DOHH2 (cell line): Measurements from ENCODE around the gene EEF1AKMT3.

Source experiments
- CTCF ChIP-seq: fragments of 200-600 bp; sonication (generic); IDR thresholded peaks from one replicate; pipeline ENCODE4 v1.5.1; 2014; ENCODE audit warnings: antibody characterized with exemption, mild to moderate bottlenecking, low read depth, low read length; ENCODE audit not compliant: poor library complexity, severe bottlenecking
- EZH2phosphoT487 ChIP-seq: fragments of 200-600 bp; sonication (generic); IDR thresholded peaks from 2 replicates; pipeline ENCODE4 v1.6.1; 2017; ENCODE audit warnings: borderline replicate concordance, mild to moderate bottlenecking, antibody characterized with exemption, low read length, moderate library complexity, mixed read lengths

GRCh38 chr12:57809425-57809824 is 37.0 kb downstream of the EEF1AKMT3 start:
- no peak for TF ChIP-seq CTCF
- TF ChIP-seq EZH2phosphoT487, result no peak
